OCI-LY7 (cell line): ENCODE measurements around the gene VCL.

Experiments used
- CTCF ChIP-seq: fragments of 200-600 bp; sonication (generic); conservative IDR thresholded peaks from 2 replicates; pipeline ENCODE4 v1.5.1; 2014; ENCODE audit warnings: mild to moderate bottlenecking, antibody characterized with exemption, low read length, moderate library complexity, mixed read lengths
- EZH2phosphoT487 ChIP-seq: fragments of 200-600 bp; sonication (generic); IDR thresholded peaks from 2 replicates; pipeline ENCODE4 v1.6.1; 2018; ENCODE audit warnings: low read depth, borderline replicate concordance, mild to moderate bottlenecking, mixed run types, antibody characterized with exemption, low read length, moderate library complexity, mixed read lengths

DNA sequence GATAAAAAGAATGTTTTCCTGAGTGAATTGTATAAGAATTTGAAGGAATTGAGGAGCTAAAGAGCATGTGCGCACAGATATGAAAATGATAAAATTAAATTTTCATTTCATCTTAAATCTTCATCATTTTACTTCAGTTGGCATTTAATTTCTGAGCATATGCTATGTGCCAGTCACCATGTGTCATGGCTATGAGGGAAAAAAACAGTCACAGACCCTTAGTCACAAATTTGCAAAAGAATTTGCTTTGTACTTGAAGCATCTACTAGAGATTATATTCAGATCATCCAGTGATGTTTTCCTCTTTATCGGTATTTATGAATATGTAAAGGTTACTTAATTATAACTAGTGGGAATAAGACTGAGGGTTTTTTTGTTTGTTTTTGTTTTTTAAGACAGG lies 29.8 kb downstream of the VCL start:
- TF ChIP-seq CTCF = no peak
- no peak for TF ChIP-seq EZH2phosphoT487
